Esophagus muscularis mucosa (tissue), 4 donors: ENCODE measurements around the gene CHGA. TPM values are rescaled to one million over a fixed set of nuclear protein-coding genes. Genes with fewer than 3 reads are reported as not detected.

ENCODE experiments used
- DNase-seq: peaks from one replicate; pipeline ENCODE4 v3.0.0-alpha.2; 2017; ENCODE audit errors: extremely low spot score
- H3K27ac ChIP-seq, 4 donors: fragments of 200-600 bp; sonication (generic); replicated peaks in 1 of 4; 1 replicate in 3 of 4; 2 replicates in 1 of 4; pipeline ENCODE4 v1.5.1; 2016 to 2019; ENCODE audit warnings: mild to moderate bottlenecking in 1 of 4
- H3K27me3 ChIP-seq, 4 donors: fragments of 200-600 bp; sonication (generic); one replicate each; pipeline versions ENCODE4 v1.5.1 to v1.6.0; 2016 to 2019
- H3K36me3 ChIP-seq, 4 donors: fragments of 200-600 bp; sonication (generic); one replicate each; pipeline ENCODE4 v1.5.1; 2016 to 2019
- H3K4me1 ChIP-seq, 4 donors: fragments of 200-600 bp; sonication (generic); one replicate each; pipeline ENCODE4 v1.5.1; 2016 to 2019
- H3K4me3 ChIP-seq, 4 donors: fragments of 200-600 bp; sonication (generic); 1 replicate in 2 of 4; 2 replicates in 2 of 4; pipeline ENCODE4 v1.5.1; 2016 to 2019; ENCODE audit warnings: mild to moderate bottlenecking in 4 of 4, moderate library complexity in 1 of 4
- H3K9me3 ChIP-seq, 4 donors: fragments of 200-600 bp; sonication (generic); 1 replicate in 3 of 4; 2 replicates in 1 of 4; pipeline ENCODE4 v1.5.1; 2016 to 2019
- EP300 ChIP-seq: sonication (generic); formaldehyde crosslinking; IDR thresholded peaks from one replicate; pipeline ENCODE4 v1.6.1; 2017; ENCODE audit warnings: antibody characterized with exemption
- POLR2A ChIP-seq: fragments of 450-650 bp; IDR thresholded peaks from one replicate; pipeline ENCODE4 v1.6.1; 2017; ENCODE audit warnings: antibody characterized with exemption, moderate library complexity, mild to moderate bottlenecking, low read depth
- POLR2AphosphoS5 ChIP-seq, 2 donors: sonication (generic); formaldehyde crosslinking; IDR thresholded peaks; one replicate each; pipeline ENCODE4 v1.6.1; 2017; ENCODE audit warnings: antibody characterized with exemption in 2 of 2
- WGBS: methylation state at CpG from one replicate; pipeline ENCODE4 v1.1.5; 2018; 5-methylcytosine and 5-hydroxymethylcytosine counted together
- intact Hi-C: fragments of 100-400 bp; cut with DNase I; formaldehyde crosslinking; loops from one replicate; pipeline ENCODE4 v1.15.1; 2023
- total RNA-seq, 4 donors: library from RNA; depleted of rRNA; stranded (reverse); fragments of >200 nt; gene quantifications; one replicate each; pipeline versions ENCODE4 v1.1.0 to v1.2.1, GENCODE V29; 2016
- TF ChIP-seq, protein P1 (sequence below), 3 experiments: fragments of 200-600 bp in 2 of 3; fragments of 450-650 bp in 1 of 3; sonication (generic) in 2 of 3; IDR thresholded peaks; one replicate each; pipeline ENCODE4 v1.5.1; 2017 to 2019; ENCODE audit warnings: antibody characterized with exemption in 3 of 3, mild to moderate bottlenecking in 2 of 3, moderate library complexity in 1 of 3

Gene CHGA
- total RNA-seq, 4 donors from 2014 or later: 1.2 to 2.5 (median 1.3) TPM

DNA sequence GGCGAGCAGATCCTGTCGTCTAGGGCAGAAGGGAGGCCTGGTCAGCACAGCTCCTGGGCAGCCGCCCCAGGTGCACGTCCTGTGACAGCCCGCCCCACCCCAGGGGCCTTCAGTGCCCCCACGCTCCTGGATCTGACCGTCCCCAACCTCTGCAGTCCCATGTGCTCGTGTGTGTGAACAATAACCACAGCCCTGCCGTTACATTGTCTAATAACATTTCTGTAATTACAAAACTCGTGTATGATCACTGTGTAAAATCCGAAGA, 39.8 kb downstream of the CHGA start:
- H3K4me3 ChIP-seq: no peak overlapping the region
- no peaks in the 10 kb centered on the region for H3K27me3 ChIP-seq
- TF ChIP-seq POLR2AphosphoS5 (IDR thresholded peaks at IDR 0.05) (no peak), POLR2A (no peak), EP300 (no peak)
- TF ChIP-seq, protein P1, sequence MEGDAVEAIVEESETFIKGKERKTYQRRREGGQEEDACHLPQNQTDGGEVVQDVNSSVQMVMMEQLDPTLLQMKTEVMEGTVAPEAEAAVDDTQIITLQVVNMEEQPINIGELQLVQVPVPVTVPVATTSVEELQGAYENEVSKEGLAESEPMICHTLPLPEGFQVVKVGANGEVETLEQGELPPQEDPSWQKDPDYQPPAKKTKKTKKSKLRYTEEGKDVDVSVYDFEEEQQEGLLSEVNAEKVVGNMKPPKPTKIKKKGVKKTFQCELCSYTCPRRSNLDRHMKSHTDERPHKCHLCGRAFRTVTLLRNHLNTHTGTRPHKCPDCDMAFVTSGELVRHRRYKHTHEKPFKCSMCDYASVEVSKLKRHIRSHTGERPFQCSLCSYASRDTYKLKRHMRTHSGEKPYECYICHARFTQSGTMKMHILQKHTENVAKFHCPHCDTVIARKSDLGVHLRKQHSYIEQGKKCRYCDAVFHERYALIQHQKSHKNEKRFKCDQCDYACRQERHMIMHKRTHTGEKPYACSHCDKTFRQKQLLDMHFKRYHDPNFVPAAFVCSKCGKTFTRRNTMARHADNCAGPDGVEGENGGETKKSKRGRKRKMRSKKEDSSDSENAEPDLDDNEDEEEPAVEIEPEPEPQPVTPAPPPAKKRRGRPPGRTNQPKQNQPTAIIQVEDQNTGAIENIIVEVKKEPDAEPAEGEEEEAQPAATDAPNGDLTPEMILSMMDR (IDR thresholded peaks at IDR 0.05): no peak
- H3K27ac ChIP-seq: peak overlapping the region in 3 of 4 donors; percentile 80 to 84 (median 82)
- no peak for DNase-seq
- intact Hi-C loops: no loop called here
- peaks cover 33 to 67% (median 55%) of the 10 kb centered on the region in 4 donors for H3K4me1 ChIP-seq
- peaks cover 6 to 47% (median 35%) of the 10 kb centered on the region in 4 donors for H3K36me3 ChIP-seq
- H3K9me3 ChIP-seq: no peaks in the 10 kb centered on the region
- WGBS: 81% methylated on average over 5 of the region's 11 CpGs

DNA sequence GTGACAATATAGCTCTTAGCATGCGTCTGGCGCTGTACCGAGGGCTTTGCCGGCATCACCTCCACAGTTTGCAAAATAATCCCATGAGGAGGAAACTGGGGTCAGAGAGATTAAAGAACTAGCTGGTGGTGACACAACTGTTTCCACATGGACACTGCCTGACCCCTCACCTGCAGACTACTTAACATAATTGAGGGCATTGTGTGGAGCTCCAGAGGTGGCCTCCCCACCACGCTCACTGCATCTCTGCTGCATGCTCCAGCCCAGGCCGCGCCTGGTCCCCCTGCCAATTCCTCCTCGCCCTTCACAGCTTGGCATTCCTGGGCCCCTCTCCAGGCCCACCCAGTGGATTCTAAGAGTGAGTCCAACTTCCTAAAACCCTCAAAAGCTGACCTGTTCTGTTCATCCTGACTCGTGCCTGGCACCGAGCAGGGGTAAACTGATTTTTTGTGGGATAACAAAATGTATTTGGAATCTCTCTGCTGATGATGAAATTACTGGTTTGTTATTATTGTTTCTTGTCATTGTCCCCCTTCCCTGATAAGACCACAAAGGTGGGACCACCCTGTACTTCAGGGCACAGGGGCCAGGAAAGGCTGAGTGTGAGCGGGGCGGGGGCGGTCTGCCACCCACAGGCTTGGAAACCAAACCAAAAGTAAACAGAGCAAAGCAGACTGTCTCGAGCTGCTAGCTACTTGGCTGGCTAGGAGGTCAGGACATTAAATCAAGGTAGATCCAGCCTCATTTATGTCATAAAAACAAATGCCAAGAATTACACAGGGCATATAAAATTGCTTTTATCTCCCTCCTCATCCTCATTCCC, 40.6 kb downstream of the CHGA start:
- Histone ChIP-seq H3K27ac (peak overlapping the region; percentile 80 to 84 (median 82)), H3K4me3 (no peak overlapping the region), H3K27me3 (no peaks in the 10 kb centered on the region), H3K9me3 (no peaks in the 10 kb centered on the region), H3K4me1 (peaks cover 33 to 67% (median 55%) of the 10 kb centered on the region in 4 donors), H3K36me3 (peaks cover 0 to 40% (median 27%) of the 10 kb centered on the region in 4 donors)
- WGBS: 49% methylated on average over 14 of the region's 14 CpGs
- intact Hi-C loops: no loop called here
- no peak for DNase-seq
- TF ChIP-seq, protein P1 (IDR thresholded peaks at IDR 0.05): no peak
- TF ChIP-seq POLR2AphosphoS5 (IDR thresholded peaks at IDR 0.05) (no peak), EP300 (no peak), POLR2A (no peak)

DNA sequence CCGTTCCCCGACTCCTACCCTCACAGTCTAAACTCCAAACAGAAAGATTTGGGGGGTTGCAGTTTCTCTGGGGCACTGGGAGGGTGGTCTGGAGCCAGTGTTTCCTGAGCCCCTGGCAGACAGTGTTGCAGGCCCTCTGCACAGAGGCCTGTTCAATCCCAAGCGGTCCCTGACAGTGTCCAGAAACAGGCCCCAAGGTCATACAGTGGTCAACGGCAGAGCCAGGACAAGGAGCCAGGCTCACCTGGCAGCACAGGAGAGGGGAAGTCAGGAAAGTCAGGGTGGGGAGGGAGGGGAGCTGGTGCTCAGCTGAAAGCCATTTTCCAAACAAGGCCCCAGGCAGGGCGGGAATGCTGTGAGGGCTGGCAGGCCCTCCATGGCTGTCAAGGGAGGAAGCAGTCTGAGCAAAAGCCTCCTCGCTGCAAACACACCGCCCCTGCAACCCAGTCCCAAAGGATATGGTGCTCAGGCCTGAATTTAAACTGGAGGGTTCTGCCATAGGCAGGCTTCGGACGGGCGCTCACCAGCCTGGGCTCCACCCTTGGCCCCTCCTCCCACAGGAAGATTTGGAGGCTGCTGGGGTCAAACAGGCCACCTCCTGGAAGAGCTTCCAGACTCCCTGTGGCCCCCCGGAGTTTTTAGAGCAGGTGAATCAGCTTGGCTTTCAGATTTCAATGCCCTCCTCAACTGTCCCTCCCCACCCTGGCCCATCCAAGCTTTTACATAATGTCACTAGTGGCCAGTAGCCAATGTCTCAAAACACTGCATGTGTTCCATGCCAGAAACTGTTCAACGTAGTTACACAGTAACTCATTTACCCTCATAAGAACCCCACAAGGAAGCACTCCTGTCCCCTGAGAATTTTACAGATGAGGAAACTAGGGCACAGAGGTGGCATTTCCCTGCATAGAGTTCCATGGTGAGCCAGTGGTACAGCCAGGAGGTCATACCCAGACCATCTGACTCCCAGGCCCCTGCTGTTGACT, 41.5 kb downstream of the CHGA start:
- H3K4me1 ChIP-seq: peaks cover 28 to 67% (median 51%) of the 10 kb centered on the region in 4 donors
- H3K27me3 ChIP-seq: no peaks in the 10 kb centered on the region
- intact Hi-C loops: no loop called here
- TF ChIP-seq, protein P1 (IDR thresholded peaks at IDR 0.05): no peak
- TF ChIP-seq EP300: no peak
- TF ChIP-seq POLR2AphosphoS5 (IDR thresholded peaks at IDR 0.05): no peak
- no peak for TF ChIP-seq POLR2A
- no peak for DNase-seq
- peaks cover 0 to 32% (median 22%) of the 10 kb centered on the region in 4 donors for H3K36me3 ChIP-seq
- WGBS: 57% methylated on average over 6 of the region's 12 CpGs
- H3K4me3 ChIP-seq: no peak overlapping the region
- H3K9me3 ChIP-seq: no peaks in the 10 kb centered on the region
- H3K27ac ChIP-seq: peak overlapping the region; percentile 80 to 84 (median 82)

DNA sequence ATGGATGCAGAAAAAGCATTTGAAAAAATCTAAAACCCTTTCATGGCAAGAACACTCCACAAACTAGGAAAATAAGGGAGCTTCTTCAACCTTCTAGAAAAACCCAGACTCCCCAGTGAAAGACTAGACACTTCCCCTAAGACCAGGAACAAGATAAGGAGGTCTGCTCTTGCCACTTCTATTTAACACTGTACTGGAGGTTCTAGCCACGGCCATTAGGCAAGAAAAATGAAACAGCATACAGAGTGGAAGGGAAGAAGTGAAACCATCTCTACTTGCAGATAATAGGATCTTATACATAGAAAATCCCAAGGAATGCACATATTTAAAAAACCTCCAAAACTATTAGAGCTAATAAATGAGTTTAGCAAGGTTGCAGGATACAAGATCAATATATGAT, 42.3 kb downstream of the CHGA start:
- WGBS: 81% methylated on average over 1 of the region's 1 CpG
- DNase-seq: no peak
- TF ChIP-seq EP300 (no peak), POLR2AphosphoS5 (IDR thresholded peaks at IDR 0.05) (no peak), POLR2A (no peak)
- TF ChIP-seq, protein P1 (IDR thresholded peaks at IDR 0.05): no peak
- H3K9me3 ChIP-seq: no peaks in the 10 kb centered on the region
- H3K36me3 ChIP-seq: peaks cover 0 to 23% (median 19%) of the 10 kb centered on the region in 4 donors
- H3K4me3 ChIP-seq: no peak overlapping the region
- H3K4me1 ChIP-seq: peaks cover 29 to 68% (median 44%) of the 10 kb centered on the region in 4 donors
- H3K27ac ChIP-seq: peak overlapping the region; percentile 80 to 84 (median 82)
- intact Hi-C loops: no loop called here
- no peaks in the 10 kb centered on the region for H3K27me3 ChIP-seq
